Coronary artery (tissue), 2 donors: Measurements from ENCODE around the gene ADGB.

ENCODE experiments used
- DNase-seq: peaks from one replicate; pipeline ENCODE4 v3.0.0-alpha.2; 2017; ENCODE audit warnings: low spot score
- H3K27ac ChIP-seq, 2 donors: fragments of 200-600 bp; sonication (generic); one replicate each; pipeline ENCODE4 v1.5.1; 2016 to 2019
- H3K4me3 ChIP-seq: fragments of 200-600 bp; sonication (generic); 2 replicates; pipeline ENCODE4 v1.5.1; 2016; ENCODE audit warnings: mild to moderate bottlenecking, moderate library complexity
- CTCF ChIP-seq: fragments of 200-600 bp; sonication (generic); IDR thresholded peaks from one replicate; pipeline ENCODE4 v1.5.1; 2019; ENCODE audit warnings: antibody characterized with exemption

The ADGB gene

GRCh38 chr6:146593986-146594385 is 4.8 kb upstream of the ADGB start:
- no peak for DNase-seq
- no peak overlapping the region for H3K27ac ChIP-seq
- no peak for TF ChIP-seq CTCF
- no peak overlapping the region for H3K4me3 ChIP-seq

- no peak overlapping the region for H3K4me3 ChIP-seq
- no peak overlapping the region for H3K27ac ChIP-seq
- DNase-seq = no peak
- no peak for TF ChIP-seq CTCF
Observed at GRCh38 chr6:146594495-146594894, 4.3 kb upstream of the ADGB start.

- H3K4me3 ChIP-seq = no peak overlapping the region
- DNase-seq = no peak
- no peak for TF ChIP-seq CTCF
- no peak overlapping the region for H3K27ac ChIP-seq
Observed at GRCh38 chr6:146595972-146596731, 2.6 kb upstream of the ADGB start.

GRCh38 chr6:146601352-146601751 is 2.6 kb downstream of the ADGB start:
- Histone ChIP-seq H3K4me3 (no peak overlapping the region), H3K27ac (no peak overlapping the region)
- DNase-seq = no peak
- no peak for TF ChIP-seq CTCF

DNA sequence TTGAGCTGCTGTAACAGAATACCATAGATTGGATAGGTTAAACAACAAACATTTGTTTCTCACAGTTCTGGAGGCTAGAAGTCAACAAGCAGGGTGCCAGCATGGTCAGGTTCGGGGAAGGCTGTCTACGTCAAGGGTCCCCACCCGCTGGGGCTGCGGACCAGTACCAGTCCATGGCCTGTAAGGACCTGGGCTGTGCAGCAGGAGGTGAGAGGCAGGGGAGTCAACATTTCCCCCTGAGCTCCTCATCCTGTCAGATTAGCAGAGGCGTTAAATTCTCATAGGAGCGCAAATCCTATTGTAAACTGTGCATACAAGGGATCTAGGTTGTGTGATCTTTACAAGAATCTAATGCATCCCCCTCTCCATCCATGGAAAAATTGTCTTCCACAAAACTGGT is 3.8 kb downstream of the ADGB start:
- Histone ChIP-seq H3K27ac (no peak overlapping the region), H3K4me3 (no peak overlapping the region)
- no peak for TF ChIP-seq CTCF
- no peak for DNase-seq

DNA sequence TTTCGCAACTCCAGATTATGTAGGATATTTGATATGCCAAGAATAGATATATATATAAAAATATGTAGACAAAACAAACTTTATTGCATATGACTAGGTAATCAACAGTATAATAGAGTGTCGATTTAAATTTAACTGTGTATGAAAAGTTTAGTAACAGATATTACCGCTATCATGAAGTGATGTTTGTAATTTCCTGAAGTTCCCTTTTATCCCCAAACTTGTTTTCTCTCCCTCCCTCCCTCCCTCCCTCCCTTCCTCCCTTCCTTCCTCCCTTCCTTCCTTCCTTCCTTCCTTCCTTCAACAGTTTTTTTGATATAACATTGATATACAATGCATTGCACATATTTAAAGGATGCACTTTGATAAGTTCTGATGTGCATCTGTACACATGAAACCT is 15.2 kb downstream of the ADGB start:
- Histone ChIP-seq H3K27ac (no peak overlapping the region), H3K4me3 (no peak overlapping the region)
- DNase-seq = no peak
- TF ChIP-seq CTCF = no peak

GRCh38 chr6:146620655-146621054 is 21.9 kb downstream of the ADGB start:
- no peak for TF ChIP-seq CTCF
- DNase-seq = no peak
- no peak overlapping the region for H3K4me3 ChIP-seq
- no peak overlapping the region for H3K27ac ChIP-seq
